Measurements from ENCODE around the gene COL11A2. TPM values are rescaled to one million over a fixed set of nuclear protein-coding genes. Genes with fewer than 3 reads are reported as not detected.

Gene COL11A2
- total RNA-seq, 1 experiment from 2014 or later, result 0.32 TPM

DNA sequence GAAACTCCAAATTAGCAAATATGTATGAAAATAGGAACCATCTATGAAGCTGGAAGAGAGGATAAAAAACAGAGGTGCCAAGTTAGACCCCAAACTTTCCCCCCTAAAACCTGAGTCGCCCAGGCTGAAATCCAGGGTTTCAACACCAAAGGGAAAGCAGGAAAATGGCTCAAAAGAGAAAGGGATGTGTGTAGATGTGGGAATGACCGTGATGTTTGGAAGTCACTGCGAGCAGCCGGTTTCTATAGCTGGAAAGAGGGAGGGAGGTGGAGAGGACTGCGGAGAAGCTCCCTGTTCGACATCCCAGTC lies 20.5 kb upstream of the COL11A2 start:
- H3K4me3 ChIP-seq, result peak overlapping the region; percentile 18; the same call in 1 of the 2 replicates
- H3K4me1 ChIP-seq (replicated peaks), result peaks cover 22% of the 10 kb centered on the region
- DNase-seq (ENCODE audit: low read depth in 1 of 2, low spot score in 2 of 2), result no peak
- peaks cover 23% of the 10 kb centered on the region for H3K27me3 ChIP-seq (replicated peaks)
- peaks cover 26% of the 10 kb centered on the region for H3K36me3 ChIP-seq
- H3K27ac ChIP-seq, result no peak overlapping the region
- H3K9me3 ChIP-seq (replicated peaks), result no peaks in the 10 kb centered on the region

DNA sequence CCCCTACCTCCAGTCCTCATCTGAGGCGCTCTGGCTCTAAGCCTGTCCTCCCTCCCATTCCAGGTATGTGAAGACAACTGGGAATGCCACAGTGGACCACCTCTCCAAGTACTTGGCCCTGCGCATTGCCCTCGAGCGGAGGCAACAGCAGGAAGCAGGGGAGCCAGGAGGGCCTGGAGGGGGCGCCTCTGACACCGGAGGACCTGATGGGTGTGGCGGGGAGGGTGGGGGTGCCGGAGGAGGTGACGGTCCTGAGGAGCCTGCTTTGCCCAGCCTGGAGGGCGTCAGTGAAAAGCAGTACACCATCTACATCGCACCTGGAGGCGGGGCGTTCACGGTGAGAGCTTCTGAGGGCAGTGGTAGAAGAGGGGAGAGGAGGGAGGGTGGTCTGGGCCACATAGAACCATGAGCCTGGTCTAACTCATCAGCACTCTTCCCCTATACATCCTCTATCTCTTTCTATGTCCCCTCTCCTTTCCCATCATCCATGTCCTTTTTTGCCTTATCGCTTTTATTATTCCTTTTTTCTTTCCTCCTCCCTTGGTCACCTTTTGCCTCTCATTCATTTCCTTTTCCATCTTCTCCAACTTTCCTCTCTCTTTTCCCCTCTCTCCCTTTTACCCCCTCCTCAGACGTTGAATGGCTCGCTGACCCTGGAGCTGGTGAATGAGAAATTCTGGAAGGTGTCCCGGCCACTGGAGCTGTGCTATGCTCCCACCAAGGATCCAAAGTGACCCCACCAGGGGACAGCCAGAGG lies 19.6 kb upstream of the COL11A2 start:
- H3K27ac ChIP-seq, result no peak overlapping the region
- peaks cover 23% of the 10 kb centered on the region for H3K27me3 ChIP-seq (replicated peaks)
- DNase-seq (ENCODE audit: low read depth in 1 of 2, low spot score in 2 of 2), result no peak
- H3K9me3 ChIP-seq (replicated peaks), result no peaks in the 10 kb centered on the region
- H3K36me3 ChIP-seq, result peaks cover 26% of the 10 kb centered on the region
- H3K4me1 ChIP-seq (replicated peaks), result peaks cover 30% of the 10 kb centered on the region
- H3K4me3 ChIP-seq, result no peak overlapping the region

DNA sequence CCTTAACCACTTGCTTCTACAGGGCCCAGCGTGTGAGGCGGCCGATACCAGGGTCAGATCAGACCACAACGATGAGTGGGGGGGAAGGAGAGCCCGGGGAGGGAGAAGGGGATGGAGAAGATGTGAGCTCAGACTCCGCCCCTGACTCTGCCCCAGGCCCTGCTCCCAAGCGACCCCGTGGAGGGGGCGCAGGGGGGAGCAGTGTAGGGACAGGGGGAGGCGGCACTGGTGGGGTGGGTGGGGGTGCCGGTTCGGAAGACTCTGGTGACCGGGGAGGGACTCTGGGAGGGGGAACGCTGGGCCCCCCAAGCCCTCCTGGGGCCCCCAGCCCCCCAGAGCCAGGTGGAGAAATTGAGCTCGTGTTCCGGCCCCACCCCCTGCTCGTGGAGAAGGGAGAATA lies 18.9 kb upstream of the COL11A2 start:
- Histone ChIP-seq H3K27ac (no peak overlapping the region), H3K4me3 (no peak overlapping the region), H3K36me3 (peaks cover 26% of the 10 kb centered on the region), H3K9me3 (replicated peaks) (no peaks in the 10 kb centered on the region), H3K4me1 (replicated peaks) (peaks cover 37% of the 10 kb centered on the region), H3K27me3 (replicated peaks) (peaks cover 23% of the 10 kb centered on the region)
- no peak for DNase-seq (ENCODE audit: low read depth in 1 of 2, low spot score in 2 of 2)

DNA sequence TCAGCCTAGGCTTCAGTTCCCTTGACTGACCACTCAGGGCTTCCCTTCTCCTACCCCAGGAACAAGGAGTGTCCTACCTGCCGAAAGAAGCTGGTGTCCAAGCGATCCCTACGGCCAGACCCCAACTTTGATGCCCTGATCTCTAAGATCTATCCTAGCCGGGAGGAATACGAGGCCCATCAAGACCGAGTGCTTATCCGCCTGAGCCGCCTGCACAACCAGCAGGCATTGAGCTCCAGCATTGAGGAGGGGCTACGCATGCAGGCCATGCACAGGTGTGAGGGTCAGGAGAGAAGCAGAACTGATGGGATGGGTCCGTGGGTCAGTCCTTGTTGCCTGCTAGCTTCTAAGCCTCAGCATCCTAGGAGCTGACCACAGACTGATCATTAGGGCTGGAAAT lies 17.6 kb upstream of the COL11A2 start:
- peaks cover 26% of the 10 kb centered on the region for H3K36me3 ChIP-seq
- peaks cover 49% of the 10 kb centered on the region for H3K4me1 ChIP-seq (replicated peaks)
- no peak for DNase-seq (ENCODE audit: low read depth in 1 of 2, low spot score in 2 of 2)
- H3K27me3 ChIP-seq (replicated peaks), result peaks cover 23% of the 10 kb centered on the region
- no peak overlapping the region for H3K27ac ChIP-seq
- no peaks in the 10 kb centered on the region for H3K9me3 ChIP-seq (replicated peaks)
- no peak overlapping the region for H3K4me3 ChIP-seq

DNA sequence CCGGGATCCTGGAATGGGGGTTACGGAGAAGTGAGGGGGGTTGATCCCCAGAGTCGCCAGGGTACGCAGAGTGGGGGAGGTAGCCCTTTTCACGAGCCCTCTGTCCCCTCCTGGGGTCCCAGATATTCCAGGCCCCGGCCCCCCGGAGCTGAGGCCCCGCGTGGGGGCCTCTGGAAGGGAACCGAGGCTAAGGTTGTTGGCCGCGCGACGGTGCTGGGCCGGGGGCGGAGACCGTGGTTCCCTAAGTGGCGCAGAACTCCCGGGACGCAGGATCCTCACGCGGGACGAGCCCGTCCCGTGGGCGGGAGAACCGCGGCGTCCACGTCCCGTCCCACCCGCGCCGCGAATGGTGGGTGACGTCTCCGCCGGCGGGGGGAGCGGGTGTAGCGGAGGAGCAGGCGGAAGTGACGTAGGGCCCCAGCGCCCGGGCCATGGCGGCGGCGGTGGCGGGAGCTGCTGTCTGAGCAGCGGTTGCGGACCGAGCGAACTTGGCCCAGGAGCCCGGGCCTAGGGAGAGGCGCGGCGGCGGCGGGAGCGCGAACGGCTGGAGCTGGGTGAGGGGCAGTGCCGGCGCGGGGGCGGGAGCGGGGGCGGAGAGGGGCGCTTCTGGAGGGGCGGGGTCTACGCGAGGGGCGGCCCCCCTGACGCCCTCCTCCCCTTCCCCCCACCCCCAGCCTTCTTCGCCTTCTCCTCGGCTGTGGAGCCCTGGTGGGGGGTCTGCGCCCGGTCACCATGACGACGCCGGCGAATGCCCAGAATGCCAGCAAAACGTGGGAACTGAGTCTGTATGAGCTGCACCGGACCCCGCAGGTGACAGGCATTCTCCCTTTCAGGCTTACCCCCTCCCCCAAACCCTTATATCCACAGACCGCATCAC lies 16.1 kb upstream of the COL11A2 start, which contains the start of gene RING1:
TSS of gene RING1 (plus strand) at position 410 of the 877 bp plus-strand sequence. CDS start at position 733, 323 bp downstream.
- Histone ChIP-seq H3K27ac (peak within 1 kb of the TSS; percentile 89), H3K4me1 (replicated peaks) (peaks cover 55% of the 10 kb centered on the region), H3K9me3 (replicated peaks) (no peaks in the 10 kb centered on the region), H3K27me3 (replicated peaks) (peaks cover 9% of the 10 kb centered on the region), H3K36me3 (peaks cover 35% of the 10 kb centered on the region), H3K4me3 (peak within 1 kb of the TSS; percentile 75)
- DNase-seq (ENCODE audit: low read depth in 1 of 2, low spot score in 2 of 2), result peak; percentile 74 to 78

DNA sequence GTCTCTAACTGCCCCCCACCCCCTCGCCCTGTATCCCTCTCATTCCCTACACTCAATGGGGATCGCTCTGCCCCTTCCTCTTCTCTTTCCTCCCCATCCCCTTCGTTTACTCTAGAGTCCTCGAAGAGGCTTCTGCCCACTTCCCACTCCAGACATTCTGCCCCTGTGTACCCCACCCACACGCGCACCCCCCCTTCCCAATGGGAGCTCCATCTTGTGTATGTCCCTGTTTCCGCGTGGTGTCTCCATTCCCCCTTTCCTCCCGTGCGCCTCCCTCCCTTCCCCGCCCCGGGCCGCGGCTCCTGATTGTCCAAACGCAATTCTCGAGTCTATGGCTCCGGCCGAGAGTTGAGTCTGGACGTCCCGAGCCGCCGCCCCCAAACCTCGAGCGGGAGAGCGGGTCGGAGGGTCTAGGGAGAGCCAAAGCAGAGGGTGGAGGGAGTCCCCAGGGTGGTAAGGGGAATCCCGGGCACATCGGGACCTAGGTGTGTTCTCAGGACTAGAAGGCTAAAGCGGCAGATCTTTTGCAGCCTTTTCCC lies 15.4 kb upstream of the COL11A2 start:
- peak in 1 of 2 experiments; percentile 73 for DNase-seq (ENCODE audit: low read depth in 1 of 2, low spot score in 2 of 2)
- Histone ChIP-seq H3K4me3 (peak overlapping the region; percentile 75), H3K4me1 (replicated peaks) (peaks cover 48% of the 10 kb centered on the region), H3K9me3 (replicated peaks) (no peaks in the 10 kb centered on the region), H3K27me3 (replicated peaks) (peaks cover 2% of the 10 kb centered on the region), H3K27ac (peak overlapping the region; percentile 89), H3K36me3 (peaks cover 42% of the 10 kb centered on the region)

DNA sequence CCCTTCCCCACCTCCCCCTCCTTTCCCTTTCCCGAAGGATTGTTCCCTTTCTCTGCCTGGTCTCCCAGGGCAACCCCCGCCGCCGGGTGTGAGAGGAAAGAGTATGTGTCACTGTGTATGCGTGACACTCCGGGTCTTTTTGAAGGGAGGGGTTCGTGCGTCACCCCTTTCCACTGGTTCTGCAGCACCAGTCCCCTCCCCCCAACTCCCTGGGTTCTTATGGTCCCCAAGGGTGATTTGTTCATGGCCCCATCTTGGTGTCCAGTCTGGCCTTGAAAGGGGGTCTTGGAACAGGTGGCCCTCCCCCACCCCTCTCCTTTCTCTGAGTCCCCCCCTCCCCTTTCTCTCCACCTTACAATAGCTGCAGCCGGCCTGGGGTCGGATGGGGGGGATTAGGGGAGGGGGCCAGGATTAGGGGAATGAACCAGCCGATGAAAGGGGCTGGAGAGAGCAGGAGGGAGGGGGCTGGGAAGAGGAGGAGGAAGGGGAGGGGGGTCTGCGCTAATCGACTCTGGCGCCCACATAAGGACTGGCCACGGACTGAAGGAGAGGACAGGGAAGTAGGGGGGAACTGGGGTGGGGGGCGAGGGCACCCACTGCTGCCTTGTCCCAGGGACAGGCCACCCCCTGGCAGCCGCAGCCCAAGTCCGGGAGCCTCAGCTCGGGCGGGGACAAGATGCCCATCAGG lies 14.7 kb upstream of the COL11A2 start:
- Histone ChIP-seq H3K27ac (peak overlapping the region; percentile 89), H3K27me3 (replicated peaks) (no peaks in the 10 kb centered on the region; the same call in 1 of the 2 replicates), H3K4me1 (replicated peaks) (peaks cover 47% of the 10 kb centered on the region), H3K36me3 (peaks cover 48% of the 10 kb centered on the region), H3K4me3 (peak overlapping the region; percentile 75), H3K9me3 (replicated peaks) (no peaks in the 10 kb centered on the region)
- DNase-seq (ENCODE audit: low read depth in 1 of 2, low spot score in 2 of 2), result peak; percentile 60 to 82

DNA sequence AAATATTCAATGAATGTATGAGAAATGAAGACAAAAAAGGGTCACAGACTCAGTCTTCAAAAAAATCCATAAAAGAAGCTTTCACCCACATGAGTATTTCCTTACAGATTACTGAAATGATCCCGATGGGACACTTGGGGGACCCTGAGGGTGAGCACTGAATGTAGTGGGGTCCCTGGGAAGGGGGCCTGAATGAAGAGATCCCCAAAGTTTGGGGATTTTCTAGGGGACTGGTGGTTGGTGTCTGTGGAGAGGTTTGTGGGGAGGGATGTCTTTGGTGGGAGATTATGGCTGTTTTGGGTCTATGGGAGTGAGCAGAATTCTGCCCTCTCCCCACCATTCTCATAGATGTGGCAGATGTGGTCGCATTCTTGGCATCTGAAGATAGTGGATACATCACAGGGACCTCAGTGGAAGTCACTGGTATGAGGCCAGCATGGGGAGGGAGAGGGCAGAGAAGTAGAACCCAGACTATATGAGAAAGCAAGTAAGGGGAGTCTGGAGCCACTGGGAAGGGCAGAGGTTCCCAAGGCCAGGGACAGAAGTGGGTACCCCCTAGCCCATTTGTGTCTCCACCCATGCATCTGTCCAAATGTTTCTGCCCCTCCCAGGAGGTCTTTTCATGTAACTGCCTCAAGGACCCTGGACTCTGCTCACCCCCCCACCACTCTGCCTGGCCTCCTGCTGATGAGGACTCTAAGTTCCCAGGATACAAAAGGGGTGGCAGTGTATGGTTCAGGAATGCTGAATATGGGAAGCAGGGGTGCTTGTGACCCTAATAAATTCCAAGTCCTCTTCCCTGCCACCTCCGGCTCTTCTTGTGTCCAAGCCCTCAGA lies 14.0 kb upstream of the COL11A2 start:
- Histone ChIP-seq H3K9me3 (replicated peaks) (no peaks in the 10 kb centered on the region), H3K27ac (peak overlapping the region; percentile 89), H3K4me1 (replicated peaks) (peaks cover 55% of the 10 kb centered on the region), H3K4me3 (no peak overlapping the region), H3K36me3 (peaks cover 52% of the 10 kb centered on the region), H3K27me3 (replicated peaks) (no peaks in the 10 kb centered on the region; the same call in 1 of the 2 replicates)
- peak in 1 of 2 experiments; percentile 20 for DNase-seq (ENCODE audit: low read depth in 1 of 2, low spot score in 2 of 2)

DNA sequence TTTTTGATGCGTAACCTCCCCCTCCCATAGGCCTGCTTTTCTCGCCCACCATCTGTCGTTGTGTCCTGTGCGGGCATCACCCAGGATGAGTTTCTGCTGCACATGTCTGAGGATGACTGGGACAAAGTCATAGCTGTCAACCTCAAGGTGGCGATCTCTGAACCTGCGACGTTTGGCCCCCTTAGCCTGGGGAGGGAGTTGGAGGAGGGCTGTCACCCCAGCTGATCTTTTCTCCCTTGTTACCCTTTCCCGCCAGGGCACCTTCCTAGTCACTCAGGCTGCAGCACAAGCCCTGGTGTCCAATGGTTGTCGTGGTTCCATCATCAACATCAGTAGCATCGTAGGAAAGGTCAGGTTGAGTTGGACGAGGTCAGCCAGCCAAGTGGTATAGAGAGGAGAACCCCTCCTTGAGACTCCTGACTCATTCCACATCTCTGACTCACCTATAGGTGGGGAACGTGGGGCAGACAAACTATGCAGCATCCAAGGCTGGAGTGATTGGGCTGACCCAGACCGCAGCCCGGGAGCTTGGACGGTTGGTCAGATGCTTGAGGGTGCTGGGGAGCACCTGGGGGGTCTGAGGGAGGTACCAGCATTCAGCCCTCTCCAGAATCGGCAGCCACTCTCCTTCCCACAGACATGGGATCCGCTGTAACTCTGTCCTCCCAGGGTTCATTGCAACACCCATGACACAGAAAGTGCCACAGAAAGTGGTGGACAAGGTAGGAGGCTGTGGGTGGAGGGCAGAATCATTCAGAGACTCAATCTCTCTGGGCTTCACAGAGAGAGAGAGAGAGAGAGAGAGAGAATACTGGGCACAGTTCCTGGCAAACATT lies 13.1 kb upstream of the COL11A2 start:
- Histone ChIP-seq H3K4me1 (replicated peaks) (peaks cover 56% of the 10 kb centered on the region), H3K36me3 (peaks cover 56% of the 10 kb centered on the region), H3K4me3 (peak overlapping the region; percentile 45), H3K27me3 (replicated peaks) (no peaks in the 10 kb centered on the region; the same call in 1 of the 2 replicates), H3K27ac (peak overlapping the region; percentile 89), H3K9me3 (replicated peaks) (no peaks in the 10 kb centered on the region)
- DNase-seq (ENCODE audit: low read depth in 1 of 2, low spot score in 2 of 2), result peak; percentile 66 to 82

DNA sequence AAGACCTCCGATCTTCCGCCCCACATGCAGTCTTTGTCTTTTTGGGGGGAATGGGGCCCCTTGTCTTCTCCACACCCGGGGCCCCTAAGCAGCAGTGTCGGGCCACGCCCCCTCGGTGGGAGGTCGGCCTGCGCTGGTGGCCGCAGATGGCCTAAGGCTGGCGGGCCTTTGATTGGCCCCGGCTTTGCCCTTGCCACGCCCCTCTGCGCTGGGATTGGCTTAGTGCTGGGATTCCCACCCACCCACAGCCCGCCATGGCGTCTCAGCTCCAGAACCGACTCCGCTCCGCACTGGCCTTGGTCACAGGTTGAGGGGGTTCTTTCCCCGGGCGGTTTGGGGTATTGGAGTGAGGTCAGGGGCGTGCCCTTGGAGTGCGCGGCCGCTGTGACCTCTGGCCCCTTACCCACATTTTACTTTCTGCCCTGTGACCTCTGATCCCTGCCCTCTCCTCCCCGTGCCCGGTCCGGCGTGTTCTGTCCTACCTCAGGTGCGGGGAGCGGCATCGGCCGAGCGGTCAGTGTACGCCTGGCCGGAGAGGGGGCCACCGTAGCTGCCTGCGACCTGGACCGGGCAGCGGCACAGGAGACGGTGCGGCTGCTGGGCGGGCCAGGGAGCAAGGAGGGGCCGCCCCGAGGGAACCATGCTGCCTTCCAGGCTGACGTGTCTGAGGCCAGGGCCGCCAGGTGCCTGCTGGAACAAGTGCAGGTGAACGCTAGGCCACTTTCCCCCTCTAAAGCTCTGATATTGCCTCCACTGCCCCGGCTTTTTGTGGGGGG lies 12.3 kb upstream of the COL11A2 start, which contains the start of gene HSD17B8:
TSS of gene HSD17B8 (plus strand) at position 241 of the 776 bp plus-strand sequence. CDS start at position 255, 14 bp downstream.
- Histone ChIP-seq H3K4me1 (replicated peaks) (peaks cover 57% of the 10 kb centered on the region), H3K27me3 (replicated peaks) (no peaks in the 10 kb centered on the region; the same call in 1 of the 2 replicates), H3K27ac (peak within 1 kb of the TSS; percentile 89), H3K4me3 (peak within 1 kb of the TSS; percentile 45), H3K9me3 (replicated peaks) (no peaks in the 10 kb centered on the region), H3K36me3 (peaks cover 51% of the 10 kb centered on the region)
- DNase-seq (ENCODE audit: low read depth in 1 of 2, low spot score in 2 of 2), result peak; percentile 75 to 96

DNA sequence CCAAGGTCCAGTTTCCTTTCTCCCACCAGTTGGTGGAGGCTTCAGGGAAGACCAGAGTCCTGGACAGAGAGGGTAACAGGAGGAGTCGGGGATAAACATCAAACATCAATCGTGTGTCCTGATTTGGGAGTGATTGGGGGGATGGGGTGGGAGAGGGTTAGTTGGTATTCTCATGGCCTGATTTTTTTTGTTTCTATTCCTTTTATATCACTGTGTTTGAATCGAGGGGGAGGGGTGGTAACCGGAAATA lies 11.8 kb upstream of the COL11A2 start:
- Histone ChIP-seq H3K4me3 (no peak overlapping the region; the same call in 1 of the 2 replicates), H3K4me1 (replicated peaks) (peaks cover 60% of the 10 kb centered on the region), H3K9me3 (replicated peaks) (no peaks in the 10 kb centered on the region), H3K27me3 (replicated peaks) (no peaks in the 10 kb centered on the region; the same call in 1 of the 2 replicates), H3K27ac (no peak overlapping the region), H3K36me3 (peaks cover 46% of the 10 kb centered on the region)
- no peak for DNase-seq (ENCODE audit: low read depth in 1 of 2, low spot score in 2 of 2)
